ENCODE measurements around the gene PPP2R5D.

DNA sequence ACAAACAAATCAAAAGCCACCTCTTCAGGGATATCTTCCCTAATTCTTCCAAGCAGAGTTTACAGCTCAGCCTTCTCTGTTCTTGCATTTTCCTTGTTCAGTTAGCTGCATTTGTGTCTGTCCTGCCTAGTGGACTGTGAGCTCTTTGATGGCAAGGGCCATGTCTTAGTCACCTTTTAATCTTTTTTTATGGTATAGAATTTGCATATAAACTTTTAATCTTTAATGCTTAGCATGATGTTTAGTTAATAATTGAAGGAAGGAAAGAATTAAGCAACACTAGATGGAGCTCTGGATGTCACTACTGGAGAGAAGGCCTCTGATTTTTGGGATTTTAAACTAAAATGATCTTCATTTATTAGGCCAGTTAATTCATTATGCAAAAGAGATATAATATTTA is 12.1 kb downstream of the PPP2R5D start:
- TF ChIP-seq, protein P1, sequence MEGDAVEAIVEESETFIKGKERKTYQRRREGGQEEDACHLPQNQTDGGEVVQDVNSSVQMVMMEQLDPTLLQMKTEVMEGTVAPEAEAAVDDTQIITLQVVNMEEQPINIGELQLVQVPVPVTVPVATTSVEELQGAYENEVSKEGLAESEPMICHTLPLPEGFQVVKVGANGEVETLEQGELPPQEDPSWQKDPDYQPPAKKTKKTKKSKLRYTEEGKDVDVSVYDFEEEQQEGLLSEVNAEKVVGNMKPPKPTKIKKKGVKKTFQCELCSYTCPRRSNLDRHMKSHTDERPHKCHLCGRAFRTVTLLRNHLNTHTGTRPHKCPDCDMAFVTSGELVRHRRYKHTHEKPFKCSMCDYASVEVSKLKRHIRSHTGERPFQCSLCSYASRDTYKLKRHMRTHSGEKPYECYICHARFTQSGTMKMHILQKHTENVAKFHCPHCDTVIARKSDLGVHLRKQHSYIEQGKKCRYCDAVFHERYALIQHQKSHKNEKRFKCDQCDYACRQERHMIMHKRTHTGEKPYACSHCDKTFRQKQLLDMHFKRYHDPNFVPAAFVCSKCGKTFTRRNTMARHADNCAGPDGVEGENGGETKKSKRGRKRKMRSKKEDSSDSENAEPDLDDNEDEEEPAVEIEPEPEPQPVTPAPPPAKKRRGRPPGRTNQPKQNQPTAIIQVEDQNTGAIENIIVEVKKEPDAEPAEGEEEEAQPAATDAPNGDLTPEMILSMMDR (IDR thresholded peaks at IDR 0.05) = no peak
- no peak for TF ChIP-seq POLR2A (IDR thresholded peaks at IDR 0.05)
